AG04450 (cell line): ENCODE data around the gene PAGR1. TPM values are rescaled to one million over a fixed set of nuclear protein-coding genes. Genes with fewer than 3 reads are reported as not detected.

Experiments
- CTCF ChIA-PET: fragments of 300-600, 350-600 bp; formaldehyde crosslinking; extraction: SDS; loops from one replicate; lab custom pipeline; 2022; ENCODE audit warnings: antibody characterized with exemption, inconsistent platforms; lab: Charles Lee
- POLR2A ChIA-PET: fragments of 350-600 bp; formaldehyde crosslinking; extraction: SDS; loops from one replicate; lab custom pipeline; 2021; ENCODE audit warnings: antibody characterized with exemption, inconsistent platforms; lab: Yijun Ruan, JAX
- DNase-seq: peaks from one replicate; pipeline ENCODE4 v3.0.0-alpha.2; 2011; ENCODE audit warnings: low read depth, low spot score
- H3K27ac ChIP-seq: one replicate; pipeline ENCODE4 v1.5.1; 2012; ENCODE audit warnings: low read depth, low read length, control low read depth
- H3K27me3 ChIP-seq: one replicate; pipeline ENCODE4 v1.6.0; 2012; ENCODE audit warnings: low read length; ENCODE audit not compliant: control insufficient read depth, insufficient read depth
- H3K4me3 ChIP-seq: 2 replicates; pipeline ENCODE4 v1.5.1; 2011; ENCODE audit warnings: mild to moderate bottlenecking, low read depth, low read length, control low read depth
- H3K9me3 ChIP-seq: 2 replicates; pipeline ENCODE4 v1.5.1; 2012; ENCODE audit warnings: low read length; ENCODE audit not compliant: control insufficient read depth, insufficient read depth
- polyA plus RNA-seq: library from polyadenylated mRNA; depleted of rRNA; stranded (reverse); fragments of >200 nt; gene quantifications from 2 replicates; pipeline ENCODE4 v1.2.3, GENCODE V29; 2011
- TF ChIP-seq, protein P1 (sequence below): IDR thresholded peaks from 2 replicates; pipeline ENCODE4 v1.5.1; 2011; ENCODE audit warnings: low read depth, low read length, control low read depth, inconsistent platforms

PAGR1 gene
- polyA plus RNA-seq, 1 experiment = 14.5 TPM

DNA sequence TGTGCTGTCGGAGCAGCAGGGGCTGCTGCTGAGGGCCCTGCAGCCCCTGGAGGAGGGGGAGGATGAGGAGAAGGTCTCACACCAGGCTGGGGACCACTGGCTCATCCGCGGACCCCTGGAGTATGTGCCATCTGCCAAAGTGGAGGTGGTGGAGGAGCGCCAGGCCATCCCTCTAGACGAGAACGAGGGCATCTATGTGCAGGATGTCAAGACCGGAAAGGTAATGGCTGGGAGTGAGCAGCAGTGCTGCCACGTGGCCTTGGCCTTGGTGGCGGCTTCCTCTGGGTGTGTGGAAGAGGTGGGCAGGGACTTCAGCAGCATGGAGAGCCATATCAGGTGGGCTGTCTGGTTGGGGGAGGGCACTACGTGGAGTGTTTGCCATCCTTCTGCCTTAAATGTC lies 24.3 kb downstream of the PAGR1 start:
- ChIA-PET POLR2A (interaction anchor here (0.7 kb wide), 1 partner anchor 577 kb away, joined by 11 read pairs; no protein-coding TSS in a partner anchor), CTCF (interaction anchor here (2.6 kb wide), 1 partner anchor 8 kb away, joined by 21 read pairs; no protein-coding TSS in a partner anchor)
- no peaks in the 10 kb centered on the region for H3K27me3 ChIP-seq
- no peaks in the 10 kb centered on the region; the same call in 1 of the 2 replicates for H3K9me3 ChIP-seq
- DNase-seq = no peak
- no peak overlapping the region for H3K27ac ChIP-seq
- no peak overlapping the region for H3K4me3 ChIP-seq
- TF ChIP-seq, protein P1, sequence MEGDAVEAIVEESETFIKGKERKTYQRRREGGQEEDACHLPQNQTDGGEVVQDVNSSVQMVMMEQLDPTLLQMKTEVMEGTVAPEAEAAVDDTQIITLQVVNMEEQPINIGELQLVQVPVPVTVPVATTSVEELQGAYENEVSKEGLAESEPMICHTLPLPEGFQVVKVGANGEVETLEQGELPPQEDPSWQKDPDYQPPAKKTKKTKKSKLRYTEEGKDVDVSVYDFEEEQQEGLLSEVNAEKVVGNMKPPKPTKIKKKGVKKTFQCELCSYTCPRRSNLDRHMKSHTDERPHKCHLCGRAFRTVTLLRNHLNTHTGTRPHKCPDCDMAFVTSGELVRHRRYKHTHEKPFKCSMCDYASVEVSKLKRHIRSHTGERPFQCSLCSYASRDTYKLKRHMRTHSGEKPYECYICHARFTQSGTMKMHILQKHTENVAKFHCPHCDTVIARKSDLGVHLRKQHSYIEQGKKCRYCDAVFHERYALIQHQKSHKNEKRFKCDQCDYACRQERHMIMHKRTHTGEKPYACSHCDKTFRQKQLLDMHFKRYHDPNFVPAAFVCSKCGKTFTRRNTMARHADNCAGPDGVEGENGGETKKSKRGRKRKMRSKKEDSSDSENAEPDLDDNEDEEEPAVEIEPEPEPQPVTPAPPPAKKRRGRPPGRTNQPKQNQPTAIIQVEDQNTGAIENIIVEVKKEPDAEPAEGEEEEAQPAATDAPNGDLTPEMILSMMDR = no peak

DNA sequence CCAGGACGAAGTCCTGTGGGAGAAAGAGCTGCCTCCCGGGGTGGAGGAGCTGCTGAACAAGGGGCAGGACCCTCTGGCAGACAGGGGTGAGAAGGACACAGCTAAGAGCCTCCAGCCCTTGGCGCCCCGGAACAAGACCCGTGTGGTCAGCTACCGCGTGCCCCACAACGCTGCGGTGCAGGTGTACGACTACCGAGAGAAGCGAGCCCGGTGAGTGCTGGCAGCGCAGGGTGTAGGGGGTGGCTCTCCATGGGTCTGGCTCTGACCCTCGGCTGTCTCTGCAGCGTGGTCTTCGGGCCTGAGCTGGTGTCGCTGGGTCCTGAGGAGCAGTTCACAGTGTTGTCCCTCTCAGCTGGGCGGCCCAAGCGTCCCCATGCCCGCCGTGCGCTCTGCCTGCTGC lies 25.7 kb downstream of the PAGR1 start:
- TF ChIP-seq, protein P1 = no peak
- H3K4me3 ChIP-seq = no peak overlapping the region
- ChIA-PET CTCF (no interaction called here), POLR2A (interaction anchor here (1.0 kb wide), 1 partner anchor 11 kb away, joined by 4 read pairs; no protein-coding TSS in a partner anchor)
- H3K27me3 ChIP-seq = no peaks in the 10 kb centered on the region
- no peaks in the 10 kb centered on the region; the same call in 1 of the 2 replicates for H3K9me3 ChIP-seq
- no peak for DNase-seq
- H3K27ac ChIP-seq = no peak overlapping the region

DNA sequence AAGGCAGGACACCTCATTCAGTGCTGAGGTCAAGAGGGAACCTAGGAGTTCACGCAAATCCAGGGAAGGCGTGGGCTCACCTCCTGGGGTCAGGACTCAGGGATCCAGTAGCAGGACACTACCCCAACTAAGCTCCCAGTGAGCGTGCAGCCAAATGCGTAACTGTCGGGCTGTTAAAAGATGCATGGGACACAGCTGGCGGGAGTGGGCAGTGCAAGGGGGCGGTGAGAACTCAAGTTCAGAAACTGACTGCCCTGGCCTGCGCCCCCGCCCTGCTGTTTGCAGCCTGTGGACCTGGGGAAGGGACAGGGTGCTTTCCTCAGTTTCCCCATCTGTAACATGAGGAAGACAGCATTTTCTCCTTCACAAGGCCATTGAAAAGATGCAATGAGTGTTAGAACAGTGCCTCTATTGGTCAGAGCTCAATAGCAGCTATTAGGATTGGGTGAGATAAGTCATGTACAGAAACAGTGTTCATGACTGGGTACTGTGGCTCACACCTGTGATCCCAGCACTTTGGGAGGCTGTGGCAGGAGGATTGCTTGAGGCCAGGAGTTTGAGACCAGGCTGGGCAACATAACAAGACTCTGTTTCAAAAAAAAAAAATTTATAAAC lies 26.9 kb downstream of the PAGR1 start:
- TF ChIP-seq, protein P1 = 0 out of 2 replicates have a peak, but pooled peaks have one; percentile 3
- ChIA-PET CTCF (no interaction called here), POLR2A (interaction anchor here (0.6 to 0.7 kb wide), 2 partner anchors 16 to 17 kb away, joined by 4 to 7 read pairs; no protein-coding TSS in a partner anchor)
- Histone ChIP-seq H3K27ac (no peak overlapping the region), H3K27me3 (no peaks in the 10 kb centered on the region), H3K9me3 (no peaks in the 10 kb centered on the region), H3K4me3 (no peak overlapping the region)
- DNase-seq = no peak

- CTCF ChIA-PET = no interaction called here
Observed at GRCh38 chr16:29843931-29844330, 28.0 kb downstream of the PAGR1 start.

More at GRCh38 chr16:29843931-29844330, 28.0 kb downstream of the PAGR1 start:
- DNase-seq = no peak
- TF ChIP-seq, protein P1 = no peak
- Histone ChIP-seq H3K27me3 (no peaks in the 10 kb centered on the region), H3K27ac (no peak overlapping the region), H3K4me3 (no peak overlapping the region), H3K9me3 (no peaks in the 10 kb centered on the region)
- POLR2A ChIA-PET = no interaction called here
